ENCODE measurements around the gene ITM2A. TPM values are rescaled to one million over a fixed set of nuclear protein-coding genes. Genes with fewer than 3 reads are reported as not detected.

The ITM2A gene
- total RNA-seq, 1 donor from 2014 or later = 0.93 TPM

Other genes with a start within 250 kb of the ITM2A start
- gene GPR174, start 222.6 kb downstream of the ITM2A start, total RNA-seq = not detected in 2 replicates